Stimulated activated CD4-positive, alpha-beta T cell treated with anti-CD3 and anti-CD28 coated beads, Interleukin-1b, Interleukin-23, amount 100 ng/mL, for 24 hours (primary cell): ENCODE results near the gene TTC13.

Experiments used
- DNase-seq, 4 experiments: peaks; one replicate each; pipeline ENCODE4 v3.0.0-alpha.2; 2020; ENCODE audit warnings: low read depth in 4 of 4, low spot score in 1 of 4

Gene TTC13

DNA sequence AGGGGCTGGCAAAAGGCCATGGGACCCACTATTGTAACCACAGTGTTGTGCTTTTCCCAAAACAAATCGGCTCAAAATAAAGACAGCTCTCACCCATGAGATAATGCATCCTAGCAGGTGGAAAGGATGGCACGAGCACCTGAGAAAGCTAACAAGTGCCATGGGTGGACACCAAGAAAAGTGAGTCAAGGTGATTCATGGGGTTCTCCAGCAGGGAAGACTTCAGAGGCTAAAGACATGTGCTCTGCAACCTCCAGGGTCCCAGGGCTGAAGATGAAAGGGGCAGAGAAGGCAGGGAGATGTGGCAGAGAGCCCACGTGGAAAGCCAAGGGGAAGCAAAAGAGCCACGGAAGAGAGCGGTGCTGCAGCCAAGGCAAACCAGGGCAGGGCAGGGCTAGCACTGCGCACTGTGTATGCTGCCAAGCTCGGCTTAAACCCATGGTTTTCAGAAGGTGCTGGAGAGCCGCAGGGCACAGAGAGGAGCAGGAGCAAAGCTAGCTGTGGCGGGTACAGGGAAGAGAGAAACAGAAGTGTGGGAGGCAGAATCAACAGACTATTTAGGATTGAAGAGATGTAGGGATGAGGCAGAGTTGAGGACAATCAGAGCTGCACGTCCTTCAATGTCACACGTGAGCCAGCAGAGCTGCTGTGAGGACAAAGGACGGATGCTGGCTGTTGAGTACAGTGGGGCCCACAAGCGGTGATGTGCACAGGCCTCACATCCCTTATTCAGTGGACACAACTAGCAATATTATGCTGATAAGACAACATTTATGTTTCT is 68.5 kb downstream of the TTC13 start:
- no peak for DNase-seq

DNA sequence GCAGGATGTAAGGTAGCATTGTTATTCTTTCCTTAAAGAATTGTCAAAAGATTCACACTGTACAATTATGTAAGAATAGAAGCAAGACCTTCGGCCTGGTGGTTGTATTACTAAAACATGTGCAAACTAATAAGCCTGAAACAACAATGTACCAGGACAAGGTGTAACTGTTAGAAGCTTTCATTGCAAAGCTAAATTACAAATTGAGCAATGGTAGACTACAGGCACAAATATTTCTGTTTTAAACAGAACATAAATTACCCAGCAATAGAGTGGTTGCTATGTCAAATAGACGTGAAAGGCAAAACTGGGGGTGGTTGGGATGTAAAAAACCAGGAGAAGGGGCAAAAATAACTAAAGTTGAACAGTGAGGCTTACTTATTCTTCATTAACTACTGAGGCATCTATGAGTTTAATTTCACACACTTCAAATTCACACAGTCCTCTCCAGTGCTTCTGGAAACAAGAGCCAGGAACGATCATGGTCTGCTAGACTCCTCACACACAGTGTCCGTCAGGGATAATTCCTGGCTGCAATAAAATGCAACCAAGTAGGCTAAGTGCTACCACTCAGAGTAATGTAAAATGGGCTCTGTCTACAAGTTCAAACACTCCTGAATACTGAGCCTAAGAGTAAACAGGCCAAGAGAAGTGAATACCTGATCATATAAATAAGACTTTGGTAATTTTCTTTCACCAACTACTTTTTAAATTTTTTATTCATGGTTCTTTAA is 71.0 kb downstream of the TTC13 start:
- no peak for DNase-seq

DNA sequence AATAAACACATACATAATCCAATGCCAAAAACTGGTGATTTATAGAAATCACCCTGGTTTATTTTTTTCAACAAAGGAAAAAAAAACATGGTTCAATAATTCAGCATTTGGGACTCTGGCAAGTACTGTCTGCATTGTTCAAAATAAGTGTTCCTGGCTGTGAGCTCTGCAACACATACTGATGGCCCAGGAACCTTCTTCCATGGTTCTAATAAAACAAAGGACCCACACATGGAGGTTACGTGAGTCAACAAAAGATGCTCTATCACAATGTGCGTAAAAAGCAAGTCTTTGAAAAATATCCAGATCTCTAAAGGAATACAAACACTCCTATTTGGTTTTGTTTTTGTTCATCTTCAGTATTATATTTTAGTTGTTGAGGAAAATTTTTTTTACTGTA is 72.4 kb downstream of the TTC13 start:
- DNase-seq = no peak

DNA sequence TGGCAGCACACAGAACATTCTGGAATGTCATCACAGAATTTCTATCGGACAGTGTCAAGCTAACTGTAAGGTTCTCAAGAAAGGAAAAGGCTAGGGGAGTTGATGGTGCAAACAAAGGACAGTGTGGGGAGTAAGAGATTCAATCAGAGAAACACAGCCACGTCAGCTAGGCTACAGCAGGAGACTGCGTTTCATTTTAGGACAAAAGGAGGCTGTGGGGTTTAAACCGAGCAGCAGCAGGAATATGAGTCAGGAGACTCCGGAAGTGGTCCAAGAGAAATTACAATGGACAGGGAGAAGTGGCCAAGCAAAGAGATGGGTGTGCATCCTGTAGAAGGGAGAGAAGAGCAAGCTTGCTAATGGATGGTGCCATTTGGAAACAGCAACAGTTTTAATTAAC is 72.9 kb downstream of the TTC13 start:
- no peak for DNase-seq

DNA sequence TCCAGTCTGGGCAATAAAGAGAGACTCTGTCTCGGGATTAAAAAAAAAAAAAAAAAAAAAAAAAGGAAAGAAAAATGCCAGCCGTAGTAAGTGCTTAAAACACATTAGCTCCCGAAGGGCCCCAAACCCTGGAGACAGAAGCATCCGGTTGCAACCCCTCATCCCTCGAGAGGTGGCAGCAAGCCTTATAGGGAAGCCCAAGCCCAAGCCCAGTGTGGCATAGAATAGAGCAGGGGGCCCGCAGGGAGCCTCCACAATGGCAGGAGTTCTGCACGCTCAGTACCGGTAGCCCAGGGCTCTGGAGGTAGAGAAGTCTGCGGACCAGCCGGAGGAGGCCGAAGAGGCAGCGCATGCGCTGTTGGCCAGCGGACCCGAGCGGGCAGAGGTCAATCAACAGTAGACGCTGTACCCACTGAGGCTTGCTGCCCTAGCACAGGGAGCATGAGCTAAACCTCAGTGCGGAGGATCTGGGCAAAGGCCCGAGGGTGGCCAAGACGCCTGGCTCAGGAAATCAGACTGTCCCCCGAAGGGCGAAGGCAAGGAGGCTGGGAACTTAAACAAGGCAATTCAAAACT is 76.2 kb downstream of the TTC13 start:
- no peak for DNase-seq

DNA sequence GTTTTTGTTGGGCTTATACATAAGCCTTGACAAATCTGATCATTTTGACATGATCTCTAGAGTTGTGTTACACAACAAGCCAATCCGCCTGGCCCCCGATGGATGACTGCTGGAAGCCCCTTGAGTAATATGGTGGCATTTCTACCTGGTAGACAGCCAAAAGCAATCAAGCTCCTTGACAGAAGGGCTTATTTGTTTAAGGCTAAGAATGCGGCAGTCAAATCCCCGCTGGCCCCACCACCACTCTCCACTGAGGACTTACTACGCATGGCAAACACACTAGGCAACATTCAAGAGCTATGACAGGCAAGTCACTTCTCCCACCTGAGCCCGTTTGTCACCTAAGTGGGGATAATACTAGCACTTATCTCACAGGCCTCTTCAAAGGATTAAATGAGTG is 77.0 kb downstream of the TTC13 start:
- no peak for DNase-seq

DNA sequence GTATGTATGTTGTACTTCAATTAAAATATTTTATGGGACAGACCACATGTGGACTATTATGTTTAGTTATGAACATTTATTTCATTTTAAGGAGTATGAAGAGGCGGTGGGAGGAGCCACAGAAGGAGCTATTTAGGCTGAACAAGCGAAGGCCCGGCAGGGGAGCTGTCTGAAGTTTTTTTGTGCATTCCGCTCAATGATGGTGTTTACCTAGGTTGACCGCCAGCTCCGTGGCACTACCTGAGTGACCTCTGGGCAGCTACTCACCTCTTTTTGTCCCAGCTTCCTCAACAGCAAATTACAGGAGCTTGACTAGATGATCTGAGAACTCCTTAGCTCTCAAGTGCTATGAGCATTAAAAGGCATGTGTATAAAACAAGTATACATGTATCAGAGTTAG is 77.7 kb downstream of the TTC13 start:
- DNase-seq = no peak

DNA sequence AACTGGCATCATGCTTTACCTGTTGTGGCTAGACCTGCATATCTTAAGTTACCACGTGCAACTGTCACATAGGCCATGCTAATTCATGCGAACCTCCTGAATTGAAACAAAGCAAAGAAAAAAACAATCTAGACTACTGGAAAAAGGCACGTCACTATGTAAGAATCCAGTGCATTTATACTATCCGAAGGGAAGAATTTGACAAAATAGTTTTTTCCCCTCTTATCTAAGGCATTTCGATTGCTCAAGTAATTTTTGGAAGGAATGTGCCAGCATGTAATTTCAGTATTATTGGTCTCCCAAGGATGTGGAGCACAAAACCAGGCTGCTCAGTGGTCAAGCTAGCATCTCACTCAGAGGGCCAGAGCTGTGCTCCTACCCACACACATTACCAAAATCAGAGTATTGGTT is 78.8 kb downstream of the TTC13 start:
- DNase-seq = no peak

DNA sequence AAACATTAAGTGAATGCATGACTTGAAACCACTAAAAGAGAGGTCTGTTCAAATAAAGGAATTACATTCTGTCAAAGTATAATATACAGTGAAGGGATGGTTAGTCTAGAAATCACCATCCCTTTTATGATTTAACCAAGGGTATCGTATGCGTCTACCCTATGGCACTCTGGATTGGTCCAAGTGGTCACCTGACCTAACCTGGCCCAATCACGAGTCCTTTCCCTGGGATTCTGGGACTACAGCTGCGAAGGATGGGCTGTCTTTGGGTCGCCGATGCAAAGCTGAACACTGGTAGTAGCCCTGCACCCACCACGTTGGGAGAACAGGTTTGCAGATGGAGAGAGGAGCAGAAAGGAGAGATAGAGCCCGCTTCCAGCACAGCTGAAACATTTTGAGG is 79.9 kb downstream of the TTC13 start:
- no peak for DNase-seq

DNA sequence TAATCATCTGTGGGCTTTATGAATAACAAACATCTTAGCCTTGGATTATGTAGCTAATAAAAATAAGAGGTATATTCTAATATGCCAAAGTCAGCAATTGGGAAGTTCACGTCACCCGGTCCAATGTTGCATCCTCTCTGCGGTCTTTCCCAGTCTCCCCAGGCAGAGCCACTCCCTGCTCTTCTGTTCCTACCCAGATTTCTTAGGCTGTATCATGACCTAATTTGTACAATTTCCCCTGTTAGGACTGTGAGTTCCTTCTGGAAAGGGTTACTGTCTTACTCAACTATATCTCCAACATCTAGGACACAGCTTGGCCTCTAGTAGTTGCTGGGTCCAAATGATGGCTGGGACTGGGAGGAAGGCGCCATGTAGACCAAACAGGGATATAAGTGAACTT is 80.5 kb downstream of the TTC13 start:
- no peak for DNase-seq

DNA sequence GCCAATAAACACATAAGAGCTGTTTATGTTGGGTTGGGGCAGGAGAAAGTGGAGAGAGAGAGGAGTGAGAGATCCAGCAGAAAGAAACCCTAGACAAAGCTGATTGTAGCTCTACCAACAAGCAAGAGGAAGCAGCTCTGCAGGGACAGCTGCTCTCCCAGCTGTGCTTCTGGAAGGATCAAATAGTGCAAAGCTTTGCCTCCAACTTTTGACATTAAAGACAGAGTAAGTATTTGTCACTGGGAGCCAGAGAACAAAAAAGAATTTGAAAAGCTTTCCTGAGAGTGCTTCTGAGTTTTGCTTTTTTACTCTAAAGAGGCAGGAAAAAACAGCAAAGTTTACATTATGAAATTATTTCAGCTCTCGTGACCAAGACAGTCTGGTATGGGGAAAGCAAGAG is 81.9 kb downstream of the TTC13 start:
- no peak for DNase-seq

DNA sequence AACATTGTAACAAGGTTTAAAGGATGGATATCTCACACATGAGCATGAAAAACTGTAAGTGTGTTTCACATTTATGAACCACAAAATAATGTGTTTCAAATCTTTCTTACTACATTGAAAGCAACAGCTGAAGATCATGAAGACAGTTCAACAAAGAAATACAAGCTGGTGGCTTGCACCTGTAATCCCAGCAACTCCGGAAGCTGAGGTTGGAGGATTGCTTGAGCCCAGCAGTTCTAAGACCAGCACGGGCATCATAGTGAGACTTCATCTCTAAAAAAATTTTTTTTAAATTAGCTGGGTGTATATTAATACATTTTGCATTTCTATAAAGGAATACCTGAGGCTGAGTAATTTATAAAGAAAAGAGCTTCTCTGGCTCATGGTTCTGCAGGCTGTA is 83.2 kb downstream of the TTC13 start:
- DNase-seq = no peak

DNA sequence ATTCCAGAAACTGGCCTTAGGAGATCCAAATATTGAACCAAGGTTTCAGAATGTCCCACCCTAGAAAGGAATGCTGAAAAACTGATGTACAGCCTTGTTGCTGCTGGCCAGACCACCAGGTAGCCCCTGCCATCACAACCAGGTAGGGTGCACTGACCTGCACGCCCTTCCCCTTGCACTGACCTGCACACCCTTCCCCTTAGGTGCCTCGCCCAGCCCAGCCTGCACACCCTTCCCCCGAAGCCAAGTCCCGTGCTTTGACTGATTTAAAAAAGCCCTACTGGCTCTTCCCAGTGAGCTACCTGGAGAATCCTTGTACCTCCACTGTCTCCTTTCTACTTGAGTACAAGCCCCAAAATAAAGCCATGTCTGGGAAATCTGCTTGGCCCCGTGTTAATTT is 84.0 kb downstream of the TTC13 start:
- no peak for DNase-seq

DNA sequence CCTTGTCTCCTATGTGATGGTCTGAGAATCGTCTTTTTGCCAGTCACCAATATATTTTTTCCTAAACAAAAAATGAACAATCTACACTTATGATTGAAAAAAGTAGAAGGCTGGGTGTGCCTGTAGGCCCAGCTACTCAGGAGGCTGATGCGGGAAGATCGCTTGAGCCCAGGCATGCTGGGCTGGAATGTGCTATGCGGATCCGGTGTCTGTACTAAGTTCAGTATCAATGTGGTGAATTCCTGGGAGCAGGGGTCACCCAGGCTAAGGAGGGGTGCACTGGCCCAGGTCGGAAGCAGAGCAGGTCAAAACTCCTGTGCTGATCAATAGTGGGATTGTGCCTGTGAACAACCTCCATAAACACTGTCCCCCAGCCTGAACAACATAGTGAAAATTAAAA is 84.6 kb downstream of the TTC13 start:
- DNase-seq = no peak

DNA sequence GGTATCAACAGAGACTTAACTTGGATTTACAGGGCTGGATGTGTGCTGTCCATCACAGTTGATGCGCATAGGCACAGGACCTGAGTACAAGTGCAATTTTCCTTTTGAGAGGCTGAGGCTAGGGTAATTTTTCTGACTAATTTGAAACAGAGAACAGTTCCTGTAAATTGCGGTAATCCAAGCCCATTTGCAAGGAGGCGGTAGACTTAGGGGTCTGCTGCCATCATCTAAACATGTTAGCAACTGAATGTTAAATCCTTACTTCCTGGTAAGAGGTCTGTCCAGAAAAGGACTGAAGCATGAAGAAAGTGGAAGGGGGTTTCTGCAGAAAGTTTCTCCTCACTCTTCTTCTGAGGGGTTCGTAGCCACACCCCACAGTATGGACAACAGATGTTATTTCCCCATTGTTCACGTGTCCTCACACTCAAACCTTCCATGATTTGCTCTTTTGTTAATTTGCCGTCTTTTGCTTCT is 86.6 kb downstream of the TTC13 start:
- no peak for DNase-seq

DNA sequence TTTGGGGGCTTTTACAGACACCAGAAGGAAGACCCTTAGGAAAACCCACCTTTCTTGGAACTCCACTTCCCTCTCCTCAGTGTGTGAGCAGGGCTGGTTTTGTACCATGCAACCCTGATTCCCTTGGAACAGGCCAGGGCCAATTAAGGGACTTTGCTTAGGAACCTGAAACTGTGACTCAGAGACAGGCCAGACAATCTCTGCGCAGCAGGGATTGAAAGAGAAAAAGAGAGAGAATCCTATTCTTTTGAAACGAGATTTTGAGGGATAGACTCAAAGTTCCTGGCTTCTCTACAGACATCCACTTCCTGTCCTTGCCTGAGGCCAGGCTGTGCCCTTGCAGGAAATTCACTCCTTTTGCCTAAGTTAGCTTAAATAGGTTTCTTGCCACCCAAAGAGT is 87.2 kb downstream of the TTC13 start:
- no peak for DNase-seq

DNA sequence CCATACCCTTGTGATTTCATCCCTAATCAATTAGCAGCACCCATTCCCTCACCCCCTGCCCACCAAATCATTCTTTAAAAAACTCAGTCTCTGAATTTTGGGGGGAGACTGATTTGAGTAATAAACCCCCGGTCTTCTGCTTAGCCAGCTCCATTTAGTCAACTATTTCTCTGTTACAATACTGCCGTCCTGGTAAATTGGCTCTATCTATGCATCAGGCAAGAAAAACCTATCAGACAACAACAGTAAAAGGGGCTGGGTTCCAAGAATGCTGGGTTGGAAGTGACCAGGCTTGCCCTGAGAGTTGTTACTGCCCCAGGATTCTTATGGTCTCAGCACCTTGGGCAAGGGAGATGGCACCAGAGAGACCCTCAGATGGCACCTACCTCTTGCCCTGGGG is 94.0 kb downstream of the TTC13 start:
- no peak for DNase-seq

DNA sequence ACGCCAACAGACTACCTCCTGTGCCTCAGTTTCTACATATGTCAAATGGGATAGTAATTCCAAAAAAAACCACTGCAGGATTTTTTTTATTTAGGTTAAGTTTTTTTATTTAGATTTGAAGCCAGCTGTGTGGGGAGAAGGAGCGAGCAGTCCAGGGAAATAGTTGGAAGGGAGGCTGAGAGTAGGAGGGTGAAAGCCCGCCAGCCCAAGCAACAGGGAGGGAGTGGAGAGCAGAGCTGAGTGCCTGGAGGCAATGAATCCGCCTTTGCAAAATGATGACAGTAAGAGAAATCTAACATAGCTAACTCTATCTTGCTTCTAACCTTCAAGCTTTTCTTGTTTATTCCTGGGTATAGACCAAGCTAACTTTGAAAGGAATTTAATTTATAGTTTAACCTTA is 94.7 kb downstream of the TTC13 start:
- no peak for DNase-seq

DNA sequence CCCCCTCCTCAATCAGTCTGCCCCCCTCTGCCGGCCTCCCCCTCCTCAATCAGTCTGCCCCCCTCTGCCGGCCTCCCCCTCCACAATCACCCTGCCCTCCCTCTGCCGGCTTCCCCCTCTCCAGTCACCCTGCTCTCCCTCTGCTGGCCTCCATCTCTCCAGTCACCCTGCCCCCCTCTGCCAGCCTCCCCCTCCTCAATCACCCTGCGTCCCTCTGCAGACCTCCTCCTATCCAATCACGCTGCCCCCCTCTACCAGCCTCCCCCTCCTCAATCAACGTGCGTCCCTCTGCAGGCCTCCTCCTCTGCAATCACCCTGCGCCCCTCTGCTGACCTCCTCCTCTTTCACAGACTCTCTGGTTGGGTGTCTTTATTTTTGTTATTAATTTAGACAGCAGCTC is 98.9 kb downstream of the TTC13 start:
- DNase-seq = no peak

DNA sequence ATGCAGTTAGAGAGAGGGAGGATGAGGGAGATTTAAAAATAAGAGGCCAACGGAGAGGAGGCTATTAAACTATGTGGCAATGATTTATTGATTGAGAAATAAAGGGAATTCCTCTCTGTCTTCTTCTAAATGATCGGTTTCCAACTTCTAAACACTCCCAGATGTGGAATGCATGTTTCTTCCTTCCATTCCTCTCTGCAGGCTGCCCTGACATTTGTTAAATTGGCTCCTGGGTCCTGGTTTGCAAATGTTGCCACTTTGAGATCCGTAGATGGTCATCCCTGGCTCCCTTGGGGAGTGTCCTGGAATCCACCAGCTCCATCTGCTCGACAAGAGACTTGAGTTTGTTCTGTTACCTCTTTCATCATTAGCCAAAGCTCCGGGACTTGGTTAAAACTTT is 100.1 kb downstream of the TTC13 start:
- no peak for DNase-seq

DNA sequence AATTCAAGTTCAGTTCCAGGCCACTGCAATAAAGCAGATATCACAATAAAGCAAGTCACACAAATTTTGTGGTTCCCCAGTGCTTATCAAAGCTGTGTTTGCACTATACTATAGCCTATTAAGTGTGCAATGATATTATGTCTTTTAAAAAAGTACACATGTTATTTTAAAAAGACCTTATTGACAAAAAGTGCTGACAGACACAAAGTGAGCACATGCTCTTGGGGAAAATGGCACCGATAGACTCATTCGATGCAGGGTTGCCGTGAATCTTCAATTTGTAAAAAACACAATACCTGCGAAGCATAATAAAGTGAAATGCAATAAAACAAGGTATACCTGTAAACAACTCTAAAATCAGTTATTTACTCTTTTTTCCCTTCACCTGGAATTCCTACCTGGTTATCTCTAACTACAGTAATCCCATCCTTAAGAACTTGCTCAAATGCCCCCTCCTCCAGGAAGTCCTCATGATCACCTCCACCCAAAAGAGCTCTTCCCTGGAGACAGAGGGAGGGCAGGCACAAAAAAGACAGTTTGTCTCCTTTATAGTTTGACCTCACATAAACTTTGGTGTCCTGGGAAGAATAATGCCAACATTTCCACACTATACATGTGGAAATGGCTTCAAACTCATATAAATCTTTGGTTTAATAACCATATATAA is 100.6 kb downstream of the TTC13 start:
- DNase-seq = no peak
